AG09309 (cell line): ENCODE results near the gene SNAI3.
"Not testable (repeated sequence)": the region's sequence is repeated elsewhere in the genome, so short reads cannot be mapped to it uniquely, and the experiment has no call there.

Experiments used
- DNase-seq: peaks from one replicate; pipeline ENCODE4 v3.0.0-alpha.2; 2010; ENCODE audit warnings: low read depth
- H3K4me3 ChIP-seq: 2 replicates; pipeline ENCODE4 v1.5.1; 2011; ENCODE audit warnings: mild to moderate bottlenecking, low read depth, low read length, moderate library complexity; ENCODE audit not compliant: control insufficient read depth
- CTCF ChIP-seq: IDR thresholded peaks from 2 replicates; pipeline ENCODE4 v1.5.1; 2011; ENCODE audit warnings: mild to moderate bottlenecking, low read depth, low read length, inconsistent platforms; ENCODE audit not compliant: insufficient read depth, control insufficient read depth; ENCODE audit errors: missing control alignments

The SNAI3 gene

GRCh38 chr16:88676502-88677242, 9.6 kb downstream of the SNAI3 start:
- no peak overlapping the region for H3K4me3 ChIP-seq
- no peak for DNase-seq
- no peak for TF ChIP-seq CTCF

GRCh38 chr16:88673716-88674379, 12.5 kb downstream of the SNAI3 start:
- no peak for DNase-seq

GRCh38 chr16:88672776-88673175, 13.5 kb downstream of the SNAI3 start:
- TF ChIP-seq CTCF: no peak
- no peak for DNase-seq

More at GRCh38 chr16:88673716-88674379, 12.5 kb downstream of the SNAI3 start:
- H3K4me3 ChIP-seq: no peak overlapping the region
- no peak for TF ChIP-seq CTCF

GRCh38 chr16:88671806-88672205, 14.5 kb downstream of the SNAI3 start:
- no peak for DNase-seq
- H3K4me3 ChIP-seq: no peak overlapping the region
- TF ChIP-seq CTCF: no peak

More at GRCh38 chr16:88672776-88673175, 13.5 kb downstream of the SNAI3 start:
- H3K4me3 ChIP-seq: no peak overlapping the region

- no peak for DNase-seq
- TF ChIP-seq CTCF: no peak
Observed at GRCh38 chr16:88669980-88670379, 16.3 kb downstream of the SNAI3 start.

GRCh38 chr16:88669493-88669892, 16.8 kb downstream of the SNAI3 start:
- not testable (repeated sequence) for H3K4me3 ChIP-seq, DNase-seq

More at GRCh38 chr16:88669980-88670379, 16.3 kb downstream of the SNAI3 start:
- H3K4me3 ChIP-seq: no peak overlapping the region

GRCh38 chr16:88667461-88667860, 18.8 kb downstream of the SNAI3 start:
- H3K4me3 ChIP-seq: no peak overlapping the region
- no peak for TF ChIP-seq CTCF
- no peak for DNase-seq
